ENCODE data around the gene ITGB7. TPM values are rescaled to one million over a fixed set of nuclear protein-coding genes. Genes with fewer than 3 reads are reported as not detected.
A peak's percentile ranks its signal among the peaks of the same experiment; 100 is the strongest.

ITGB7 gene
- total RNA-seq (2012; rRNA removed), result under 0.01 and 1.5 TPM in 2 replicates

DNA sequence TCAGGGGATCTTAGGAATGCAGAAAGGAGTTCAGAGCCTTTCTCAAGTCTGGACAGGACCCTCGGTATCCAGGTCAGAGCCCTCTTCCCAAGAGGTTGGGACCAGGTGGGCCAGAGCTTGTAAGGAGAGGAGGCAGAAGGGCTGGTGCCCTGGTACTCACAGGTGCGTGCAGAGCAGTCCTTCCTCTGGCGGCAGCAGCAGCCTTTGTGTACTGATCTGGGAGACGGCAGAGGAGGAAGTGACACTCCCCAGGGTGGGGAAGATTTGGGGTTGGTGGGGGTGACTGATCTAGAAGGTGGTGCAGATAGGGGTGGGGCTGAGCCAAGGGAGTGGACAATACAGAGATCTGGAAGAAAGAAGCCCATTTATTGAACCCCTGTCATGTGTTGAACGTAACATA lies at the start of gene ITGB7:
Gene ITGB7, minus strand, starts transcription at position 210 of the 400 bp plus-strand sequence. CDS start 6,808 bp downstream, outside the sequence.
- Histone ChIP-seq H3K27me3 (ENCODE audit: control insufficient read depth, insufficient read depth, low read length) (no peaks in the 10 kb centered on the region), H3K9me3 (replicated peaks; ENCODE audit: low read length) (no peaks in the 10 kb centered on the region), H3K4me1 (ENCODE audit: control insufficient read depth, insufficient read depth, low read length) (peaks cover 17% of the 10 kb centered on the region), H3K9ac (ENCODE audit: low read depth, low read length) (peak within 1 kb of the TSS; percentile 50), H3K36me3 (ENCODE audit: insufficient read depth, low read length) (peaks cover 19% of the 10 kb centered on the region), H3K4me2 (ENCODE audit: low read length) (peak within 1 kb of the TSS; percentile 49), H3K4me3 (ENCODE audit: low read length) (no peak within 1 kb of the TSS)

DNA sequence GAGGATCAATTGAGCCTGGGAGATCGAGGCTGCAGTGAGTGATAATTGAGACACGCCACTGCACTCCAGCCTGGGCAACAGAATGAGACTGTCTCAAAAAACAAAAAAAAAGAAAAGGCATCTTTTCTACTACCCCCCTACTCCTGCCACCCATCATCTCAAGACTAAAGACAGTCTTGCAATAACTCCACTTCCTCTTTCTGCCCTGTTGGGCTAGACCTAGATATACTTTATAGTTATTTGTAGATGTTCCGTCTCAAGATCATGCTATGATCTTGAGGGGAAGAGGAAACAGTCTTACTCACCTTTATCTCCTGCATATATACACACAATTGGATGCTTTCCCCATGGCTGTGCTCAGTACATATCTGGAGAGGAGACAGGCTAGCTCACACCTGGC lies 48.9 kb upstream of the ITGB7 start:
- no peaks in the 10 kb centered on the region for H3K27me3 ChIP-seq (ENCODE audit: control insufficient read depth, insufficient read depth, low read length)
- H3K36me3 ChIP-seq (ENCODE audit: insufficient read depth, low read length), result peaks cover 14% of the 10 kb centered on the region
- no peak overlapping the region for H3K4me3 ChIP-seq (ENCODE audit: low read length)
- no peaks in the 10 kb centered on the region for H3K9me3 ChIP-seq (replicated peaks; ENCODE audit: low read length)
- H3K4me1 ChIP-seq (ENCODE audit: control insufficient read depth, insufficient read depth, low read length), result peaks cover 16% of the 10 kb centered on the region
- no peak overlapping the region for H3K4me2 ChIP-seq (ENCODE audit: low read length)
- no peak overlapping the region for H3K9ac ChIP-seq (ENCODE audit: low read depth, low read length)

- H3K4me3 ChIP-seq (ENCODE audit: low read length), result no peak overlapping the region
- peaks cover 17% of the 10 kb centered on the region for H3K4me1 ChIP-seq (ENCODE audit: control insufficient read depth, insufficient read depth, low read length)
- H3K9ac ChIP-seq (ENCODE audit: low read depth, low read length), result no peak overlapping the region
- H3K9me3 ChIP-seq (replicated peaks; ENCODE audit: low read length), result no peaks in the 10 kb centered on the region
- peaks cover 14% of the 10 kb centered on the region for H3K36me3 ChIP-seq (ENCODE audit: insufficient read depth, low read length)
- no peak overlapping the region for H3K4me2 ChIP-seq (ENCODE audit: low read length)
- H3K27me3 ChIP-seq (ENCODE audit: control insufficient read depth, insufficient read depth, low read length), result no peaks in the 10 kb centered on the region
Measured at GRCh38 chr12:53254816-53255545, 47.9 kb upstream of the ITGB7 start.

GRCh38 chr12:53253298-53253697 lies 46.2 kb upstream of the ITGB7 start:
- peaks cover 17% of the 10 kb centered on the region for H3K4me1 ChIP-seq (ENCODE audit: control insufficient read depth, insufficient read depth, low read length)
- H3K27me3 ChIP-seq (ENCODE audit: control insufficient read depth, insufficient read depth, low read length), result no peaks in the 10 kb centered on the region
- H3K9ac ChIP-seq (ENCODE audit: low read depth, low read length), result no peak overlapping the region
- H3K4me3 ChIP-seq (ENCODE audit: low read length), result peak overlapping the region; percentile 96
- H3K9me3 ChIP-seq (replicated peaks; ENCODE audit: low read length), result no peaks in the 10 kb centered on the region
- peak overlapping the region; percentile 93 for H3K4me2 ChIP-seq (ENCODE audit: low read length)
- peaks cover 14% of the 10 kb centered on the region for H3K36me3 ChIP-seq (ENCODE audit: insufficient read depth, low read length)

DNA sequence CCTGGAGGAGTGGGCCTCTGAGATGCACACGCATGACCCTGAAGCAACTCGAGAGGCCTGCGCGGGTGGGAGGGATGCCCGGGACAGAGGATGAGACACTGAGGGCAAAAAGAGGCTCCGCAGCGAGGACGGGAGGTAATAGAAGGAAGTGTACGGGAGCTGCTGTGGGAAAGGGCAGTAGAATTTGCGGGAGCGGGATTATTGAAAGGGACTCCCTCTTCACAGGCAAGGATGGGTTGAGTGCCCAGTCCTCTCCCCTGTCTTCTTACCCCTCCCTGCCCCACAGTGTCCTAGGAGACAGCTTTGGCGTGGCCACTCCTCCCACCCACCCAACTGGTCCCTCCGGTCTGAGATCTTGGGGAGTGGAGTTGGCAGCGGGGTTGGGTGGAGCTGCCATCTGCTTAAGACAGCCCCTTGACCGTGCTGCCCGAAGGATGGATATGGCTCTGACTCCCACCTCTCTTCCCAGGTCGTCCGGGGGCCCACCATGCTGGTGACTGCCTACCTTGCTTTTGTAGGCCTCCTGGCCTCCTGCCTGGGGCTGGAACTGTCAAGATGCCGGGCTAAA lies 45.4 kb upstream of the ITGB7 start:
- H3K4me1 ChIP-seq (ENCODE audit: control insufficient read depth, insufficient read depth, low read length), result peaks cover 17% of the 10 kb centered on the region
- peaks cover 14% of the 10 kb centered on the region for H3K36me3 ChIP-seq (ENCODE audit: insufficient read depth, low read length)
- H3K27me3 ChIP-seq (ENCODE audit: control insufficient read depth, insufficient read depth, low read length), result no peaks in the 10 kb centered on the region

GRCh38 chr12:53251477-53252348 lies 44.7 kb upstream of the ITGB7 start:
- Histone ChIP-seq H3K9me3 (replicated peaks; ENCODE audit: low read length) (no peaks in the 10 kb centered on the region), H3K9ac (ENCODE audit: low read depth, low read length) (peak overlapping the region; percentile 91), H3K27me3 (ENCODE audit: control insufficient read depth, insufficient read depth, low read length) (no peaks in the 10 kb centered on the region), H3K4me3 (ENCODE audit: low read length) (peak overlapping the region; percentile 96), H3K36me3 (ENCODE audit: insufficient read depth, low read length) (peaks cover 14% of the 10 kb centered on the region), H3K4me2 (ENCODE audit: low read length) (peak overlapping the region; percentile 93), H3K4me1 (ENCODE audit: control insufficient read depth, insufficient read depth, low read length) (peaks cover 17% of the 10 kb centered on the region)

More for the DNA sequence above, 45.4 kb upstream of the ITGB7 start:
- Histone ChIP-seq H3K9me3 (replicated peaks; ENCODE audit: low read length) (no peaks in the 10 kb centered on the region), H3K4me3 (ENCODE audit: low read length) (peak overlapping the region; percentile 96), H3K9ac (ENCODE audit: low read depth, low read length) (peak overlapping the region; percentile 91), H3K4me2 (ENCODE audit: low read length) (peak overlapping the region; percentile 93)

- Histone ChIP-seq H3K4me2 (ENCODE audit: low read length) (no peak overlapping the region), H3K9me3 (replicated peaks; ENCODE audit: low read length) (no peaks in the 10 kb centered on the region), H3K9ac (ENCODE audit: low read depth, low read length) (no peak overlapping the region), H3K4me1 (ENCODE audit: control insufficient read depth, insufficient read depth, low read length) (no peaks in the 10 kb centered on the region), H3K27me3 (ENCODE audit: control insufficient read depth, insufficient read depth, low read length) (peaks cover 38% of the 10 kb centered on the region), H3K4me3 (ENCODE audit: low read length) (no peak overlapping the region), H3K36me3 (ENCODE audit: insufficient read depth, low read length) (no peaks in the 10 kb centered on the region)
Measured at GRCh38 chr12:53245286-53245685, 38.2 kb upstream of the ITGB7 start.

- H3K4me1 ChIP-seq (ENCODE audit: control insufficient read depth, insufficient read depth, low read length), result no peaks in the 10 kb centered on the region
- H3K36me3 ChIP-seq (ENCODE audit: insufficient read depth, low read length), result no peaks in the 10 kb centered on the region
- no peak overlapping the region for H3K9ac ChIP-seq (ENCODE audit: low read depth, low read length)
- no peaks in the 10 kb centered on the region for H3K9me3 ChIP-seq (replicated peaks; ENCODE audit: low read length)
- H3K4me3 ChIP-seq (ENCODE audit: low read length), result no peak overlapping the region
- peaks cover 46% of the 10 kb centered on the region for H3K27me3 ChIP-seq (ENCODE audit: control insufficient read depth, insufficient read depth, low read length)
- H3K4me2 ChIP-seq (ENCODE audit: low read length), result no peak overlapping the region
Measured at GRCh38 chr12:53244337-53244736, 37.3 kb upstream of the ITGB7 start.

GRCh38 chr12:53241623-53242412 lies 34.8 kb upstream of the ITGB7 start:
- peaks cover 55% of the 10 kb centered on the region for H3K27me3 ChIP-seq (ENCODE audit: control insufficient read depth, insufficient read depth, low read length)
- H3K9ac ChIP-seq (ENCODE audit: low read depth, low read length), result no peak overlapping the region
- no peak overlapping the region for H3K4me3 ChIP-seq (ENCODE audit: low read length)

DNA sequence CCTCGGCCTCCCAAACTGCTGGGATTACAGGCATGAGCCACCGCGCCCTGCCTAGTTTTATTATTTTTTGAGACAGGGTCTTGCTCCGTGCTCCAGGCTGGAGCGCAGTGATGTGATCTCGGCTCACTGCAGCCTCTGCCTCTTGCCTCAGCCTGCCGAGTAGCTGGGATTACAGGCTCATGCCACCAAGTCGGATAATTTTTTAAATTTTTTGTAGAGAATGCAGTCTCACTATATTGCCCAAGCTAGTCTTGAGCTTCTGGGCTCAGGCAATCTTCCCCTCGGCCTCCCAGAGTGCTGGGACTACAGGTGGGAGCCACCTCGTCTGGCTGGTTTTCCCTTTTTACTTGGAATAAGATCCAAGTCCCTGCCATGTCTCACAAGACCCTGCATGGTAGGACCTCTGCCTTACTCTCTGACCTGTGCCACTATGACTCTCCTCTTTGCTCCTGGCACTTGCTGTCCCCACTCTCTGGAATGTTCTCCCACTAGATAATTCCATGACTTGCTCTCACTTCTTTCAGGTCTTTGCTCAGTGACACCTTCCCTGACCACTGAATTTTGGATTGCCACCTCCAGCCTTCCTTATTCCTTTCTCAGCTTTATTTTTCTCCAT lies 32.7 kb upstream of the ITGB7 start:
- H3K27me3 ChIP-seq (ENCODE audit: control insufficient read depth, insufficient read depth, low read length), result peaks cover 58% of the 10 kb centered on the region
- H3K9ac ChIP-seq (ENCODE audit: low read depth, low read length), result no peak overlapping the region
- no peaks in the 10 kb centered on the region for H3K36me3 ChIP-seq (ENCODE audit: insufficient read depth, low read length)
- H3K4me3 ChIP-seq (ENCODE audit: low read length), result no peak overlapping the region
- H3K4me2 ChIP-seq (ENCODE audit: low read length), result no peak overlapping the region
- no peaks in the 10 kb centered on the region for H3K9me3 ChIP-seq (replicated peaks; ENCODE audit: low read length)
- H3K4me1 ChIP-seq (ENCODE audit: control insufficient read depth, insufficient read depth, low read length), result no peaks in the 10 kb centered on the region

More at GRCh38 chr12:53241623-53242412, 34.8 kb upstream of the ITGB7 start:
- H3K9me3 ChIP-seq (replicated peaks; ENCODE audit: low read length), result no peaks in the 10 kb centered on the region
- H3K4me2 ChIP-seq (ENCODE audit: low read length), result no peak overlapping the region
- no peaks in the 10 kb centered on the region for H3K4me1 ChIP-seq (ENCODE audit: control insufficient read depth, insufficient read depth, low read length)
- no peaks in the 10 kb centered on the region for H3K36me3 ChIP-seq (ENCODE audit: insufficient read depth, low read length)
